ENCODE results near the gene EEFSEC. TPM values are rescaled to one million over a fixed set of nuclear protein-coding genes. Genes with fewer than 3 reads are reported as not detected.
A peak's percentile ranks its signal among the peaks of the same experiment; 100 is the strongest.

EEFSEC gene
- polyA plus RNA-seq, 3 donors from 2014 or later, result 14.5 to 26.9 (median 26.1) TPM

- peaks cover 0 to 1% (median 0%) of the 10 kb centered on the region in 3 donors for H3K27me3 Mint-ChIP-seq (ENCODE audit: low read depth in 3 of 3)
- peaks cover 2 to 9% of the 10 kb centered on the region in 2 donors for H3K4me1 Mint-ChIP-seq
- peak overlapping the region in 1 of 6 donors; percentile 17 for H3K27ac Mint-ChIP-seq
- H3K4me3 Mint-ChIP-seq, result no peak overlapping the region
- no peak for DNase-seq
- no peaks in the 10 kb centered on the region for H3K9me3 Mint-ChIP-seq
- peaks cover 0 to 6% (median under 1%) of the 10 kb centered on the region in 3 donors for H3K36me3 Mint-ChIP-seq
Observed at GRCh38 chr3:128196647-128197046, 43.4 kb downstream of the EEFSEC start.

- no peak for DNase-seq
- no peak overlapping the region for H3K4me3 Mint-ChIP-seq
- H3K27ac Mint-ChIP-seq, result peak overlapping the region in 1 of 6 donors; percentile 41
- no peaks in the 10 kb centered on the region for H3K9me3 Mint-ChIP-seq
- H3K27me3 Mint-ChIP-seq (ENCODE audit: low read depth in 3 of 3), result peaks cover 0 to 1% (median 0%) of the 10 kb centered on the region in 3 donors
- H3K4me1 Mint-ChIP-seq, result peaks cover 2% of the 10 kb centered on the region in 2 donors
- H3K36me3 Mint-ChIP-seq, result peaks cover 0 to 6% (median 2%) of the 10 kb centered on the region in 3 donors
Observed at GRCh38 chr3:128197855-128198254, 44.6 kb downstream of the EEFSEC start.

- H3K27ac Mint-ChIP-seq, result peak overlapping the region in 1 of 6 donors; percentile 41
- H3K9me3 Mint-ChIP-seq, result no peaks in the 10 kb centered on the region
- peaks cover 0 to 6% (median 6%) of the 10 kb centered on the region in 3 donors for H3K36me3 Mint-ChIP-seq
- peaks cover 0 to 2% of the 10 kb centered on the region in 2 donors for H3K4me1 Mint-ChIP-seq
- peaks cover 0 to 1% (median 0%) of the 10 kb centered on the region in 3 donors for H3K27me3 Mint-ChIP-seq (ENCODE audit: low read depth in 3 of 3)
- H3K4me3 Mint-ChIP-seq, result no peak overlapping the region
- no peak for DNase-seq
Observed at GRCh38 chr3:128198313-128198712, 45.0 kb downstream of the EEFSEC start.

GRCh38 chr3:128199110-128199509 lies 45.8 kb downstream of the EEFSEC start:
- H3K36me3 Mint-ChIP-seq, result peaks cover 0 to 6% (median 6%) of the 10 kb centered on the region in 3 donors
- H3K4me1 Mint-ChIP-seq, result peaks cover 0 to 2% of the 10 kb centered on the region in 2 donors
- DNase-seq, result no peak
- peak overlapping the region in 1 of 6 donors; percentile 44 for H3K27ac Mint-ChIP-seq
- no peak overlapping the region for H3K4me3 Mint-ChIP-seq
- no peaks in the 10 kb centered on the region for H3K9me3 Mint-ChIP-seq
- no peaks in the 10 kb centered on the region for H3K27me3 Mint-ChIP-seq (ENCODE audit: low read depth in 3 of 3)

- H3K27ac Mint-ChIP-seq, result no peak overlapping the region
- H3K4me1 Mint-ChIP-seq, result peaks cover 0 to 2% of the 10 kb centered on the region in 2 donors
- H3K36me3 Mint-ChIP-seq, result peaks cover 0 to 14% (median 6%) of the 10 kb centered on the region in 3 donors
- H3K9me3 Mint-ChIP-seq, result no peaks in the 10 kb centered on the region
- no peak overlapping the region for H3K4me3 Mint-ChIP-seq
- DNase-seq, result no peak
- H3K27me3 Mint-ChIP-seq (ENCODE audit: low read depth in 3 of 3), result no peaks in the 10 kb centered on the region
Observed at GRCh38 chr3:128201158-128201755, 48.0 kb downstream of the EEFSEC start.

- H3K9me3 Mint-ChIP-seq, result no peaks in the 10 kb centered on the region
- no peak for DNase-seq
- peaks cover 1 to 3% of the 10 kb centered on the region in 2 donors for H3K4me1 Mint-ChIP-seq
- peaks cover 0 to 12% (median 6%) of the 10 kb centered on the region in 3 donors for H3K36me3 Mint-ChIP-seq
- peaks cover 0 to under 1% (median 0%) of the 10 kb centered on the region in 3 donors for H3K27me3 Mint-ChIP-seq (ENCODE audit: low read depth in 3 of 3)
- no peak overlapping the region for H3K4me3 Mint-ChIP-seq
- peak overlapping the region in 1 of 6 donors; percentile 12 for H3K27ac Mint-ChIP-seq
Observed at GRCh38 chr3:128203169-128203568, 49.9 kb downstream of the EEFSEC start.

- peaks cover 2 to 8% of the 10 kb centered on the region in 2 donors for H3K4me1 Mint-ChIP-seq
- peaks cover 0 to 2% (median 0%) of the 10 kb centered on the region in 3 donors for H3K27me3 Mint-ChIP-seq (ENCODE audit: low read depth in 3 of 3)
- H3K9me3 Mint-ChIP-seq, result no peaks in the 10 kb centered on the region
- peaks cover 0 to 7% (median 6%) of the 10 kb centered on the region in 3 donors for H3K36me3 Mint-ChIP-seq
- H3K4me3 Mint-ChIP-seq, result no peak overlapping the region
- no peak for DNase-seq
- H3K27ac Mint-ChIP-seq, result no peak overlapping the region
Observed at GRCh38 chr3:128205558-128206145, 52.4 kb downstream of the EEFSEC start.

GRCh38 chr3:128207951-128208350 lies 54.7 kb downstream of the EEFSEC start:
- H3K9me3 Mint-ChIP-seq, result no peaks in the 10 kb centered on the region
- peaks cover 1 to 8% of the 10 kb centered on the region in 2 donors for H3K4me1 Mint-ChIP-seq
- no peak overlapping the region for H3K27ac Mint-ChIP-seq
- H3K36me3 Mint-ChIP-seq, result peaks cover 0 to 7% (median 3%) of the 10 kb centered on the region in 3 donors
- peaks cover 0 to 2% (median 0%) of the 10 kb centered on the region in 3 donors for H3K27me3 Mint-ChIP-seq (ENCODE audit: low read depth in 3 of 3)
- no peak overlapping the region for H3K4me3 Mint-ChIP-seq
- no peak for DNase-seq

- H3K9me3 Mint-ChIP-seq, result no peaks in the 10 kb centered on the region
- no peak for DNase-seq
- H3K36me3 Mint-ChIP-seq, result no peaks in the 10 kb centered on the region
- peaks cover 1 to 8% of the 10 kb centered on the region in 2 donors for H3K4me1 Mint-ChIP-seq
- H3K27ac Mint-ChIP-seq, result no peak overlapping the region
- H3K4me3 Mint-ChIP-seq, result no peak overlapping the region
- H3K27me3 Mint-ChIP-seq (ENCODE audit: low read depth in 3 of 3), result peaks cover 0 to 2% (median 0%) of the 10 kb centered on the region in 3 donors
Observed at GRCh38 chr3:128210711-128211110, 57.4 kb downstream of the EEFSEC start.

GRCh38 chr3:128214056-128214455 lies 60.8 kb downstream of the EEFSEC start:
- H3K27me3 Mint-ChIP-seq (ENCODE audit: low read depth in 3 of 3), result peaks cover 0 to 2% (median 0%) of the 10 kb centered on the region in 3 donors
- H3K36me3 Mint-ChIP-seq, result no peaks in the 10 kb centered on the region
- H3K4me1 Mint-ChIP-seq, result peaks cover 0 to 2% of the 10 kb centered on the region in 2 donors
- H3K9me3 Mint-ChIP-seq, result no peaks in the 10 kb centered on the region
- H3K4me3 Mint-ChIP-seq, result no peak overlapping the region
- H3K27ac Mint-ChIP-seq, result no peak overlapping the region
- DNase-seq, result no peak

GRCh38 chr3:128215290-128215689 lies 62.0 kb downstream of the EEFSEC start:
- no peak overlapping the region for H3K4me3 Mint-ChIP-seq
- no peak overlapping the region for H3K27ac Mint-ChIP-seq
- H3K4me1 Mint-ChIP-seq, result peaks cover 0 to 2% of the 10 kb centered on the region in 2 donors
- no peaks in the 10 kb centered on the region for H3K9me3 Mint-ChIP-seq
- peaks cover 0 to 2% (median 0%) of the 10 kb centered on the region in 3 donors for H3K27me3 Mint-ChIP-seq (ENCODE audit: low read depth in 3 of 3)
- no peak for DNase-seq
- H3K36me3 Mint-ChIP-seq, result peaks cover 0 to 4% (median 0%) of the 10 kb centered on the region in 3 donors

GRCh38 chr3:128215800-128216495 lies 62.7 kb downstream of the EEFSEC start:
- DNase-seq, result no peak
- H3K4me1 Mint-ChIP-seq, result peaks cover 0 to 2% of the 10 kb centered on the region in 2 donors
- no peak overlapping the region for H3K27ac Mint-ChIP-seq
- H3K9me3 Mint-ChIP-seq, result peaks cover 0 to 1% (median 0%) of the 10 kb centered on the region in 6 donors
- peaks cover 0 to 2% (median 0%) of the 10 kb centered on the region in 3 donors for H3K27me3 Mint-ChIP-seq (ENCODE audit: low read depth in 3 of 3)
- peaks cover 2 to 5% (median 2%) of the 10 kb centered on the region in 3 donors for H3K36me3 Mint-ChIP-seq
- no peak overlapping the region for H3K4me3 Mint-ChIP-seq

GRCh38 chr3:128217702-128218547 lies 64.6 kb downstream of the EEFSEC start:
- Mint-ChIP-seq H3K27ac (no peak overlapping the region), H3K9me3 (peaks cover 0 to 6% (median 6%) of the 10 kb centered on the region in 6 donors), H3K36me3 (peaks cover 6 to 11% (median 10%) of the 10 kb centered on the region in 3 donors), H3K27me3 (ENCODE audit: low read depth in 3 of 3) (peaks cover 0 to 2% (median 0%) of the 10 kb centered on the region in 3 donors), H3K4me3 (no peak overlapping the region), H3K4me1 (peaks cover 0 to 2% of the 10 kb centered on the region in 2 donors)
- no peak for DNase-seq

Data from immature natural killer cell (primary cell).